ENCODE data around the gene SPTLC1.
"Not testable (repeated sequence)": the region's sequence is repeated elsewhere in the genome, so short reads cannot be mapped to it uniquely, and the experiment has no call there.

GRCh38 chr9:92132913-92133312 is 17.7 kb upstream of the SPTLC1 start:
- TF ChIP-seq HCFC1 (IDR thresholded peaks at IDR 0.05; ENCODE audit: low read length); NRF1 (conservative IDR thresholded peaks at IDR 0.05; ENCODE audit: low read depth, low read length); CBX3 (IDR thresholded peaks at IDR 0.05; ENCODE audit: borderline replicate concordance, low read depth); CREB1 (IDR thresholded peaks at IDR 0.05; ENCODE audit: low read depth); EGR1 (IDR thresholded peaks at IDR 0.05; ENCODE audit: borderline replicate concordance in 1 of 2, low read depth in 2 of 2, low read length in 2 of 2); SIN3A (IDR thresholded peaks at IDR 0.05; ENCODE audit: low read depth, low read length); RAD21 (IDR thresholded peaks at IDR 0.05; ENCODE audit: insufficient read depth, low read depth, low read length); POLR2A (IDR thresholded peaks at IDR 0.05; ENCODE audit: low read depth, low read length); CHD2 (IDR thresholded peaks at IDR 0.05; ENCODE audit: borderline replicate concordance, low read depth, low read length); EZH2 (IDR thresholded peaks at IDR 0.05; ENCODE audit: borderline replicate concordance, control insufficient read depth, low read depth, low read length); CBFB (IDR thresholded peaks at IDR 0.05; ENCODE audit: low read depth): not testable (repeated sequence)
- TF ChIP-seq, protein P1, sequence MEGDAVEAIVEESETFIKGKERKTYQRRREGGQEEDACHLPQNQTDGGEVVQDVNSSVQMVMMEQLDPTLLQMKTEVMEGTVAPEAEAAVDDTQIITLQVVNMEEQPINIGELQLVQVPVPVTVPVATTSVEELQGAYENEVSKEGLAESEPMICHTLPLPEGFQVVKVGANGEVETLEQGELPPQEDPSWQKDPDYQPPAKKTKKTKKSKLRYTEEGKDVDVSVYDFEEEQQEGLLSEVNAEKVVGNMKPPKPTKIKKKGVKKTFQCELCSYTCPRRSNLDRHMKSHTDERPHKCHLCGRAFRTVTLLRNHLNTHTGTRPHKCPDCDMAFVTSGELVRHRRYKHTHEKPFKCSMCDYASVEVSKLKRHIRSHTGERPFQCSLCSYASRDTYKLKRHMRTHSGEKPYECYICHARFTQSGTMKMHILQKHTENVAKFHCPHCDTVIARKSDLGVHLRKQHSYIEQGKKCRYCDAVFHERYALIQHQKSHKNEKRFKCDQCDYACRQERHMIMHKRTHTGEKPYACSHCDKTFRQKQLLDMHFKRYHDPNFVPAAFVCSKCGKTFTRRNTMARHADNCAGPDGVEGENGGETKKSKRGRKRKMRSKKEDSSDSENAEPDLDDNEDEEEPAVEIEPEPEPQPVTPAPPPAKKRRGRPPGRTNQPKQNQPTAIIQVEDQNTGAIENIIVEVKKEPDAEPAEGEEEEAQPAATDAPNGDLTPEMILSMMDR (IDR thresholded peaks at IDR 0.05 in 2 of 3, conservative IDR thresholded peaks at IDR 0.05 in 1 of 3; ENCODE audit: control insufficient read depth in 2 of 3, extremely low read depth in 1 of 3, insufficient read depth in 1 of 3, low read depth in 3 of 3, low read length in 3 of 3): not testable (repeated sequence)
- TF ChIP-seq, protein P2, sequence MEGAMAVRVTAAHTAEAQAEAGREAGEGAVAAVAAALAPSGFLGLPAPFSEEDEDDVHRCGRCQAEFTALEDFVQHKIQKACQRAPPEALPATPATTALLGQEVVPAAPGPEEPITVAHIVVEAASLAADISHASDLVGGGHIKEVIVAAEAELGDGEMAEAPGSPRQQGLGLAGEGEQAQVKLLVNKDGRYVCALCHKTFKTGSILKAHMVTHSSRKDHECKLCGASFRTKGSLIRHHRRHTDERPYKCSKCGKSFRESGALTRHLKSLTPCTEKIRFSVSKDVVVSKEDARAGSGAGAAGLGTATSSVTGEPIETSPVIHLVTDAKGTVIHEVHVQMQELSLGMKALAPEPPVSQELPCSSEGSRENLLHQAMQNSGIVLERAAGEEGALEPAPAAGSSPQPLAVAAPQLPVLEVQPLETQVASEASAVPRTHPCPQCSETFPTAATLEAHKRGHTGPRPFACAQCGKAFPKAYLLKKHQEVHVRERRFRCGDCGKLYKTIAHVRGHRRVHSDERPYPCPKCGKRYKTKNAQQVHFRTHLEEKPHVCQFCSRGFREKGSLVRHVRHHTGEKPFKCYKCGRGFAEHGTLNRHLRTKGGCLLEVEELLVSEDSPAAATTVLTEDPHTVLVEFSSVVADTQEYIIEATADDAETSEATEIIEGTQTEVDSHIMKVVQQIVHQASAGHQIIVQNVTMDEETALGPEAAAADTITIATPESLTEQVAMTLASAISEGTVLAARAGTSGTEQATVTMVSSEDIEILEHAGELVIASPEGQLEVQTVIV (IDR thresholded peaks at IDR 0.05; ENCODE audit: borderline replicate concordance, partially characterized antibody): not testable (repeated sequence)
- TF ChIP-seq, protein P3, sequence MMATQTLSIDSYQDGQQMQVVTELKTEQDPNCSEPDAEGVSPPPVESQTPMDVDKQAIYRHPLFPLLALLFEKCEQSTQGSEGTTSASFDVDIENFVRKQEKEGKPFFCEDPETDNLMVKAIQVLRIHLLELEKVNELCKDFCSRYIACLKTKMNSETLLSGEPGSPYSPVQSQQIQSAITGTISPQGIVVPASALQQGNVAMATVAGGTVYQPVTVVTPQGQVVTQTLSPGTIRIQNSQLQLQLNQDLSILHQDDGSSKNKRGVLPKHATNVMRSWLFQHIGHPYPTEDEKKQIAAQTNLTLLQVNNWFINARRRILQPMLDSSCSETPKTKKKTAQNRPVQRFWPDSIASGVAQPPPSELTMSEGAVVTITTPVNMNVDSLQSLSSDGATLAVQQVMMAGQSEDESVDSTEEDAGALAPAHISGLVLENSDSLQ (IDR thresholded peaks at IDR 0.05): not testable (repeated sequence)

Measured in GM12878 (cell line).